Hepatocyte (in vitro differentiated cells): ENCODE data around the gene PEAR1.

Source experiments
- EZH2 ChIP-seq: fragments of 200-600 bp; sonication (generic); IDR thresholded peaks from 2 replicates; pipeline ENCODE4 v1.6.1; 2016; ENCODE audit warnings: antibody characterized with exemption, mild to moderate bottlenecking, borderline replicate concordance
- EZH2phosphoT487 ChIP-seq: fragments of 200-600 bp; sonication (generic); IDR thresholded peaks from one replicate; pipeline ENCODE4 v1.6.1; 2018; ENCODE audit warnings: antibody characterized with exemption, mild to moderate bottlenecking, low read depth, moderate library complexity; ENCODE audit not compliant: unreplicated experiment, severe bottlenecking
- TF ChIP-seq, protein P1 (sequence below): fragments of 200-600 bp; sonication (generic); IDR thresholded peaks from 2 replicates; pipeline ENCODE4 v1.5.1; 2016; ENCODE audit warnings: antibody characterized with exemption, mild to moderate bottlenecking; ENCODE audit not compliant: poor library complexity

GRCh38 chr1:156931211-156931952 is 37.9 kb downstream of the PEAR1 start:
- TF ChIP-seq, protein P1, sequence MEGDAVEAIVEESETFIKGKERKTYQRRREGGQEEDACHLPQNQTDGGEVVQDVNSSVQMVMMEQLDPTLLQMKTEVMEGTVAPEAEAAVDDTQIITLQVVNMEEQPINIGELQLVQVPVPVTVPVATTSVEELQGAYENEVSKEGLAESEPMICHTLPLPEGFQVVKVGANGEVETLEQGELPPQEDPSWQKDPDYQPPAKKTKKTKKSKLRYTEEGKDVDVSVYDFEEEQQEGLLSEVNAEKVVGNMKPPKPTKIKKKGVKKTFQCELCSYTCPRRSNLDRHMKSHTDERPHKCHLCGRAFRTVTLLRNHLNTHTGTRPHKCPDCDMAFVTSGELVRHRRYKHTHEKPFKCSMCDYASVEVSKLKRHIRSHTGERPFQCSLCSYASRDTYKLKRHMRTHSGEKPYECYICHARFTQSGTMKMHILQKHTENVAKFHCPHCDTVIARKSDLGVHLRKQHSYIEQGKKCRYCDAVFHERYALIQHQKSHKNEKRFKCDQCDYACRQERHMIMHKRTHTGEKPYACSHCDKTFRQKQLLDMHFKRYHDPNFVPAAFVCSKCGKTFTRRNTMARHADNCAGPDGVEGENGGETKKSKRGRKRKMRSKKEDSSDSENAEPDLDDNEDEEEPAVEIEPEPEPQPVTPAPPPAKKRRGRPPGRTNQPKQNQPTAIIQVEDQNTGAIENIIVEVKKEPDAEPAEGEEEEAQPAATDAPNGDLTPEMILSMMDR: no peak
- TF ChIP-seq EZH2phosphoT487: no peak
- TF ChIP-seq EZH2: no peak
